Measurements from ENCODE around the gene APOBR.

- TF ChIP-seq EZH2 (IDR thresholded peaks at IDR 0.05; ENCODE audit: borderline replicate concordance, insufficient read depth, low read depth, low read length, poor library complexity, severe bottlenecking) (no peak), CTCF (IDR thresholded peaks at IDR 0.05) (no peak)
Measured at GRCh38 chr16:28511801-28512789, 17.7 kb downstream of the APOBR start.

Data from B cell (primary cell).